Activated CD4-positive, alpha-beta T cell treated with anti-CD3 and anti-CD28 coated beads for 36 hours (primary cell): Measurements from ENCODE around the gene TMEM63A. TPM values are rescaled to one million over a fixed set of nuclear protein-coding genes. Genes with fewer than 3 reads are reported as not detected.
"Not testable (repeated sequence)": the region's sequence is repeated elsewhere in the genome, so short reads cannot be mapped to it uniquely, and the experiment has no call there.

Source experiments
- ATAC-seq: fragments of 200-7000 bp; cut with Tn5 transposase; one replicate; pipeline ENCODE4 v1.10.0; 2021; ENCODE audit warnings: mild to moderate bottlenecking, moderate library complexity
- CTCF ChIA-PET: fragments of 350-600 bp; sonication (Branson Sonifier 250); formaldehyde crosslinking; loops from one replicate; lab custom pipeline; 2021; ENCODE audit warnings: antibody characterized with exemption; lab: Charles Lee
- POLR2A ChIA-PET: fragments of 350-600 bp; sonication (Branson Sonifier 250); formaldehyde crosslinking; loops from one replicate; lab custom pipeline; 2021; ENCODE audit warnings: antibody characterized with exemption, inconsistent platforms; lab: Charles Lee
- DNase-seq: peaks from one replicate; pipeline ENCODE4 v3.0.0-alpha.2; 2020
- H3K27ac Mint-ChIP-seq: one replicate; pipeline ENCODE4 v1.8.0; 2021; ENCODE audit warnings: mixed read lengths
- H3K27me3 Mint-ChIP-seq: one replicate; pipeline ENCODE4 v1.8.0; 2021; ENCODE audit warnings: mixed read lengths
- H3K36me3 Mint-ChIP-seq: one replicate; pipeline ENCODE4 v1.8.0; 2021; ENCODE audit warnings: low read depth, mixed read lengths
- H3K4me1 Mint-ChIP-seq: one replicate; pipeline ENCODE4 v1.8.0; 2021; ENCODE audit warnings: mixed read lengths
- H3K4me3 Mint-ChIP-seq: one replicate; pipeline ENCODE4 v1.8.0; 2021; ENCODE audit warnings: mild to moderate bottlenecking, moderate library complexity, mixed read lengths
- H3K9me3 Mint-ChIP-seq: one replicate; pipeline ENCODE4 v1.8.0; 2021; ENCODE audit warnings: low read depth, mixed read lengths
- intact Hi-C, 2 experiments: fragments of 100-400 bp; cut with DNase I in 1 of 2; cut with micrococcal nuclease in 1 of 2; formaldehyde crosslinking; loops; one replicate each; pipeline versions ENCODE4 v1.14.2 to v1.15.1; 2022 to 2024; cut with DNase I, micrococcal nuclease
- total RNA-seq, 2 experiments: library from RNA; stranded (reverse); gene quantifications; one replicate each; pipeline ENCODE4 v1.2.3, GENCODE V29; 2021

The TMEM63A gene
- 10 to 100 TPM; 47.3 to 48.0 TPM for total RNA-seq

GRCh38 chr1:225881959-225882693, at the start of gene TMEM63A:
TMEM63A (minus strand) TSS chr1:225882380; CDS start chr1:225877580, 4,800 bp downstream.
- CTCF ChIA-PET, result interaction anchor here (0.6 to 2.5 kb wide), 14 partner anchors 9 to 407 kb away, joined by 3 to 18 read pairs (median 4); partner anchors contain the start of genes PYCR2 and SRP9
- DNase-seq (peak; percentile 92), ATAC-seq (peak; percentile 55)
- Mint-ChIP-seq H3K36me3 (peaks cover 5% of the 10 kb centered on the region), H3K4me3 (peak within 1 kb of the TSS; percentile 89), H3K4me1 (peaks cover 50% of the 10 kb centered on the region), H3K27ac (peak within 1 kb of the TSS; percentile 91), H3K9me3 (no peaks in the 10 kb centered on the region), H3K27me3 (no peaks in the 10 kb centered on the region)
- intact Hi-C loops, result loop anchor here (1.0 to 5.0 kb wide), 8 partner anchors 15 to 180 kb away; partner anchors contain the start of genes PYCR2 (in 2 of the 2), H3-3A (in 1 of the 2), SDE2 (in 1 of the 2) and SRP9 (in 1 of the 2)
- POLR2A ChIA-PET, result interaction anchor here (1.1 to 2.7 kb wide), 8 partner anchors 9 to 104 kb away, joined by 3 to 11 read pairs (median 4); partner anchors contain the start of gene SRP9

GRCh38 chr1:225931270-225932136, 49.3 kb upstream of the TMEM63A start:
- Mint-ChIP-seq H3K4me3 (no peak overlapping the region), H3K27ac (no peak overlapping the region), H3K4me1 (peaks cover 25% of the 10 kb centered on the region), H3K36me3 (no peaks in the 10 kb centered on the region), H3K27me3 (no peaks in the 10 kb centered on the region), H3K9me3 (no peaks in the 10 kb centered on the region)
- CTCF ChIA-PET, result interaction anchor here (0.6 to 1.3 kb wide), 5 partner anchors 11 to 449 kb away, joined by 3 to 6 read pairs (median 3); no protein-coding TSS in a partner anchor
- POLR2A ChIA-PET, result no interaction called here
- intact Hi-C loops, result no loop called here
- ATAC-seq (no peak), DNase-seq (no peak)

GRCh38 chr1:225930566-225930965, 48.4 kb upstream of the TMEM63A start:
- Mint-ChIP-seq H3K27me3 (no peaks in the 10 kb centered on the region), H3K9me3 (no peaks in the 10 kb centered on the region), H3K27ac (no peak overlapping the region), H3K36me3 (no peaks in the 10 kb centered on the region), H3K4me1 (peaks cover 26% of the 10 kb centered on the region), H3K4me3 (no peak overlapping the region)
- DNase-seq (no peak), ATAC-seq (no peak)
- ChIA-PET CTCF (interaction anchor here (0.6 to 1.3 kb wide), 3 partner anchors 32 to 265 kb away, joined by 3 to 6 read pairs (median 3); no protein-coding TSS in a partner anchor), POLR2A (no interaction called here)
- intact Hi-C loops, result no loop called here

GRCh38 chr1:225929462-225929861, 47.3 kb upstream of the TMEM63A start:
- H3K36me3 Mint-ChIP-seq, H3K27me3 Mint-ChIP-seq, DNase-seq, POLR2A ChIA-PET, intact Hi-C loops, ATAC-seq, H3K9me3 Mint-ChIP-seq, H3K4me3 Mint-ChIP-seq: not testable (repeated sequence)
- H3K27ac Mint-ChIP-seq, result peak overlapping the region; percentile 91
- H3K4me1 Mint-ChIP-seq, result peaks cover 26% of the 10 kb centered on the region
- CTCF ChIA-PET, result interaction anchor here (0.8 to 0.9 kb wide), 2 partner anchors 32 to 48 kb away, joined by 3 to 4 read pairs; no protein-coding TSS in a partner anchor

- intact Hi-C loops, result no loop called here
- Mint-ChIP-seq H3K4me3 (no peak overlapping the region), H3K36me3 (peaks cover 5% of the 10 kb centered on the region), H3K27me3 (no peaks in the 10 kb centered on the region), H3K27ac (peak overlapping the region; percentile 91), H3K9me3 (no peaks in the 10 kb centered on the region), H3K4me1 (peaks cover 26% of the 10 kb centered on the region)
- CTCF ChIA-PET, result interaction anchor here (0.6 to 0.9 kb wide), 4 partner anchors 9 to 47 kb away, joined by 3 to 4 read pairs (median 3); no protein-coding TSS in a partner anchor
- ATAC-seq (no peak), DNase-seq (peak; percentile 44)
- POLR2A ChIA-PET, result no interaction called here
Measured at GRCh38 chr1:225928186-225929175, 46.3 kb upstream of the TMEM63A start.

- H3K36me3 Mint-ChIP-seq, result peaks cover 15% of the 10 kb centered on the region
- intact Hi-C loops, result no loop called here
- no peak for DNase-seq
- ATAC-seq, result no peak
- H3K4me3 Mint-ChIP-seq, result peak overlapping the region; percentile 16
- ChIA-PET CTCF (interaction anchor here (0.5 to 0.6 kb wide), 3 partner anchors 40 to 459 kb away, joined by 3 read pairs; no protein-coding TSS in a partner anchor), POLR2A (no interaction called here)
- H3K27ac Mint-ChIP-seq, result peak overlapping the region; percentile 49
- no peaks in the 10 kb centered on the region for H3K27me3 Mint-ChIP-seq
- H3K9me3 Mint-ChIP-seq, result no peaks in the 10 kb centered on the region
- H3K4me1 Mint-ChIP-seq, result peaks cover 39% of the 10 kb centered on the region
Measured at GRCh38 chr1:225926551-225927113, 44.5 kb upstream of the TMEM63A start.

DNA sequence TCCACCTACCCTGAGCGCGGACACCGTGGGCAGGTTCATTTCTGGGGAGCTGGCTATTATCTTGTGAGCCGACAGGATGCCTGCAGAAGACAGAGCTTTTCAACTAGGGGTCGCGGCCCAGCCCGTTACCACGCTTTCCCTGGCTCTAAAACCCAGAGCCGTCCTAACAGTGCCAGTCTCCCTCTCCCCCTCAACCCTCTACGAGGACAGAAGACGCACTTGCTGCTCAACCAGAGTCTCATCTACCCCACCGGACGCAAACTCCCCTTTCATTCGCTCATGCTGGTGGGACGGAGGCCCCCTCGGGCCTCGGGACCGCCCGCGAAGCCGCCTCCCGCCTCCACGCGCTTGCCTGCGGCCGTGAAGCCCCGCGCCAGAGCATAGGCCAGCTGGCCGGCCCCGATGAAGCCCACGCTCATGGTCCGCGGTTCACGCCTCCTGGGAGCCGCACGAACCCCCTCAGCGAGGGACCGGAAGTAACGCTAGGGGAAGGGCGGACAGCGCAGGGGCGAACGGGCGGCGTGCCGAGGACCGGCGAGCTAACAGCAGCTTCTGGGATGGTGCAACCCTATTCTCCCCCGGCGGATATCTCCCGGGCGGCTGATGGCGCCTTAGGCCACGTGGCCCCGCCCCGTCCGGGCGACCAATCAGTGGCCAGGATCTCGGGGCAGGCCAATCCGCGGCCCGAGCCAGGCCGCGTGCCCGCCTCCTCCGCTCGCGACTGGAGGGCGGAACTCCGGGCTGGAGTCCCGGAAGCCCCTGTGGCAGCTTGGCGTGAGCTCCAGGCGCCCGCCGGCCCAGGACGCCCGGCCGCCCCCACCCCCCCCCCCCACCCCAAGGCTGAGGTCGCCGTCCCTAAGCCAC, 41.7 kb upstream of the TMEM63A start, which contains the start of gene PYCR2:
PYCR2 (minus strand) TSS at position 559 of the 864 bp plus-strand sequence; CDS start at position 419, 140 bp downstream.
- CTCF ChIA-PET, result interaction anchor here (0.6 to 2.7 kb wide), 10 partner anchors 12 to 449 kb away, joined by 3 to 18 read pairs (median 4); partner anchors contain the start of genes SRP9 and TMEM63A
- intact Hi-C loops, result loop anchor here (1.0 to 5.0 kb wide), 11 partner anchors 27 to 496 kb away; partner anchors contain the start of genes TMEM63A (in 2 of the 2), ACBD3 (in 1 of the 2), H3-3A (in 1 of the 2) and LBR (in 1 of the 2)
- Mint-ChIP-seq H3K4me3 (peak within 1 kb of the TSS; percentile 93), H3K4me1 (peaks cover 54% of the 10 kb centered on the region), H3K9me3 (no peaks in the 10 kb centered on the region), H3K27ac (peak within 1 kb of the TSS; percentile 96), H3K27me3 (no peaks in the 10 kb centered on the region), H3K36me3 (peaks cover 36% of the 10 kb centered on the region)
- DNase-seq, result peak; percentile 97
- peak; percentile 97 for ATAC-seq
- POLR2A ChIA-PET, result interaction anchor here (0.6 to 1.8 kb wide), 4 partner anchors 27 to 146 kb away, joined by 3 to 15 read pairs (median 6); partner anchors contain the start of genes H3-3A, SRP9 and TMEM63A

DNA sequence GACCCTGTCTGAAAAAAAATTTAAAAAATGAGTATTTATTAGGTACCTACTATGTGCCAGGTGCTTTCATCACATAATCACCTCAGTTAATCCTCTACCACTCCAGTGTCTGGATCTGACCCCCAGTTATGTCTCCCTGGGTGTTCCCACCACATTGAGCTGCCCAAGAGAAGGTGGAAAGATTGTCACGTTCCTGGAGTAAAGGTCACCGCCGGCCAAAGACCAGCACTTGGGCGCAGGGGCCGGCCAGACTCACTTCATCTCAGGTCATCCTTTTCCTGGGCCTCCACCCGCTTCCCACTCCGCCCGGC, 41.2 kb upstream of the TMEM63A start:
- ChIA-PET CTCF (interaction anchor here (0.7 to 2.7 kb wide), 6 partner anchors 12 to 449 kb away, joined by 3 to 18 read pairs (median 4); partner anchors contain the start of genes SRP9 and TMEM63A), POLR2A (interaction anchor here (1.3 to 1.8 kb wide), 3 partner anchors 26 to 146 kb away, joined by 4 to 15 read pairs (median 9); partner anchors contain the start of genes SRP9 and TMEM63A)
- H3K9me3 Mint-ChIP-seq, result no peaks in the 10 kb centered on the region
- H3K4me1 Mint-ChIP-seq, result peaks cover 50% of the 10 kb centered on the region
- intact Hi-C loops, result loop anchor here (5.0 kb wide), 2 partner anchors 54 to 264 kb away; partner anchors contain the start of gene ACBD3 (in 1 of the 2)
- H3K4me3 Mint-ChIP-seq, result peak overlapping the region; percentile 93
- peaks cover 39% of the 10 kb centered on the region for H3K36me3 Mint-ChIP-seq
- ATAC-seq (no peak), DNase-seq (no peak)
- H3K27me3 Mint-ChIP-seq, result no peaks in the 10 kb centered on the region
- H3K27ac Mint-ChIP-seq, result peak overlapping the region; percentile 96
